Measurements from ENCODE around the gene OR8D2.
A peak's percentile ranks its signal among the peaks of the same experiment; 100 is the strongest.

OR8D2 gene, protein sequence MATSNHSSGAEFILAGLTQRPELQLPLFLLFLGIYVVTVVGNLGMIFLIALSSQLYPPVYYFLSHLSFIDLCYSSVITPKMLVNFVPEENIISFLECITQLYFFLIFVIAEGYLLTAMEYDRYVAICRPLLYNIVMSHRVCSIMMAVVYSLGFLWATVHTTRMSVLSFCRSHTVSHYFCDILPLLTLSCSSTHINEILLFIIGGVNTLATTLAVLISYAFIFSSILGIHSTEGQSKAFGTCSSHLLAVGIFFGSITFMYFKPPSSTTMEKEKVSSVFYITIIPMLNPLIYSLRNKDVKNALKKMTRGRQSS
- total RNA-seq: 0 to 0.03 (median 0) reads per million in 18 experiments

DNA sequence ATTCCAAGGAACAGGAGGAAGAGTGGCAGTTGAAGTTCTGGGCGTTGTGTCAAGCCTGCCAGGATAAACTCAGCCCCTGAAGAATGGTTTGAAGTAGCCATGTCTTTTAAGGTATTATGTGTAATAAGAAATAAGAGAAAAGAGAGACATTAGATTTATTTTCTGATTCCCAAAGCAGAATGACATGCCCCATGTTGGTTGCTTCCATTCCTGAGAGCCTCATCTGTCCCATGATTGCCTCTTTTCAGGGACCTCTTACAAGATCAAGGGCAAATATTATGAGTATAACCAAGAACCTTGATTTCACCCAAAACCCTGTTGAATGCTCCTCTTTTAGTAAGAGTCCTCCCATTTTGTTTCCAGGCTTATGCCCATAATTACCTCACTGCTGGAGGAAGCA lies at the start of gene OR8D2:
TSS of gene OR8D2 (minus strand) at position 101 of the 400 bp plus-strand sequence. CDS start at position 101, 0 bp downstream.
- no peak for DNase-seq

DNA sequence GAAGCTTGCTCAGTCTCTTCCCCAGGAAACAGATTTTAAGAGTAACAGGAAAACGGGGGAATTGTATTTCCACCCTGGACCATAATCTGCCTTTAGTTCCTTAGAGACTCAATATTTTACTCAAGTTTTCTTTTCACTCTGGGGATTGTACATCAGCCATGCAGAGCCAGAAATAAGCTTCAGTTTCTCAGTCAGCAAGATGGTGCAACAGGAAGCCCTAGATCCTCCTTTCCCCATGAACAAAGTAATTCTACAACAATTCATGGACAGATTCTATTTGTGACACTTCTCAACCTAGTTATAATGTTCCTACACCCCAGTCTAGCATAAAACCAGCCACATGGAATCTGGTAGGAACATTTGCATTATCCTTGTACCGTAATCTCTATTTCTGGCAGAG lies 39.6 kb upstream of the OR8D2 start:
- DNase-seq: peak in 1 of 2 donors; percentile 9

DNA sequence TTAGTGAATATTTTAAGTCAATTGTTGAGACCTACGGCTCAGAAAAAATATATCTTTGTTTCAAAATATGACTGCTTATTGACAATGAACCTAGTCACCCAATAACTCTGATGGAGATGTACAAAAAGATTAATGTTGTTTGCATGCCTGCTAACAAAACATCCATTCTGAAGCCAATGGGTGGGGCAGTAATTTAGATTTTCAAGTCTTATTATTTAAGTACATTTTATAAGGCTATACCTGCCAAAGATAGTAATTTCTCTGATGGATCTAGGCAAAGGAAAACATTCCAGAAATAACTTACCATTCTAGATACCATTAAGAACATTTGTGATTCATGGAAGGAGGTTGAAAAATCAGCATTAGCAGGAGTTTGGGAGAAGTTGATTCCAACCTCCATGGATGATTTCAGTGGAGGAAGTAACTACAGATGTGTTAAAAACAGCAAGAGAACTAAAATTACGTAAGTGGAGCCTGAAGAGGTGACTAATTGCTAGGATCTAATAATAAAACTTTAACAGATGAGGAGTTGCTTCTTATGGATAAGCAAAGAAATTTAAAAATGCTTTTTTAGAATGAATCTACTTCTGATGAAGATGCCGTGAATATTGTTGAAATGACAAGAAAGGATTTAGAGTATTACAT lies 26.4 kb upstream of the OR8D2 start:
- peak; percentile 16 to 54 for DNase-seq

DNA sequence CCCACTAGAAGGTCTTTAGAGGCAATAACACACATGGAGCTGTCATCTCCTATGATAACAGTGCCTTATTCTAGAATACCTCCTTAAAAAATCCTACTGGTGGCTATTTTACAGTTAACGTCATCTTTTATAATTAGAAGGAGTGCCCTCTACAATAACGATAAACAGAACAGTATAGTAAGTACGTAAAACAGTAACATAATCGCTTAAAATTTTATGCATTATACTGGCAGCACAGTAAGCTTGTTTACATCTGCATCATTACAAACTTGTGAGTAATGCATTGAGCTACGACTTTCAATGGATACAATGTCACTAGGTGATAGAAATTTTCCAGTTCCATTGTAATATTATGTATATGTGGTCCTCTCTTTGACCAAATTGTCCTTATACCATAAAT lies 24.3 kb upstream of the OR8D2 start:
- DNase-seq: no peak

DNA sequence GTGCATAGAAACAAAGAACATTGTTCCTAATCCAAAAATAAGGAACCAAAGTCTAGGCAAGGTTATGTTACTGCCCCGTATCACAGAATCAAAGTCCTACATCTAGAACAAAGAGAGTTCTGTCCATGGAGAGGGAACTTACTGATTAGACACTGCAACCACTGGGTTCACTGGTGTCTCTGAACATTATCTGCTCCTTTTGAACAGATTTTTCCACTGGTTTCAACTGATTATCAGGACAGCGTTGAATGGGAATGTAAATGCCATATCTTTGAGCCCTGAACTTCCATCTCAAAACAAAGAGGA lies 20.1 kb upstream of the OR8D2 start:
- no peak for DNase-seq

DNA sequence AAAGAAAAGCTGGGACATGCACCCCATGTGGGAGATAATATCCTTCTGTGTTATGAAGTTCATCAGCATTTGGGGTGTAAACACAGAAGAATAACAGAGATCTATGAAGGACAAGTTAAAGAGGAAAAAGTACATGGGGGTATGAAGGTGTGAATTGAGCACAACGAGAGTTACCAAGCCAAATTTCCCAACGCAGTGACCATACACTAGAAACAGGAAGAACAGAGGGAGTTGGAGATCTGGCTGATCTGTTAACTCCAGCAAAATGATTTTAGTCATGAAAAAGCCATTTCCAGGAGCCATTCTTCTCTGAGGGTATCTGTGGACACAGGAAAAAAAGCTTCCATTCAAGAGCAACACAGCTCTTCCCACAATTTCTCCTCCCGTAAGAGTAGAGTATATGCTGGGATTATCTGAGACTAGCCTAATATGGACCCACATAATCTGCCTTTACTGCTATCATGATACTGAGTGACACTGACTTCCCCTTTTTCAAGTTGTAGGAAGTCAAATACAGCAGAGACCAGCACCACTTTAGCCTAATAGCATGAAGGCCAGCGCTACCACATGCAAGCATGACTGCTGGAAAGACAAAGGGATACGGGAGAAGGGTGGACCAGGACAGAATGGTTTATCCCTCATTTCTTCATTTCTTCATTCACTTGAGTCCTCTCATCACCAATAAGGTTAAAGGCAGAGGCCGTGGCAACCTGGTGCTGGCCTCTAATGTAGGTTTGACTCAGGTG lies 19.6 kb upstream of the OR8D2 start:
- DNase-seq: peak; percentile 9 to 47

DNA sequence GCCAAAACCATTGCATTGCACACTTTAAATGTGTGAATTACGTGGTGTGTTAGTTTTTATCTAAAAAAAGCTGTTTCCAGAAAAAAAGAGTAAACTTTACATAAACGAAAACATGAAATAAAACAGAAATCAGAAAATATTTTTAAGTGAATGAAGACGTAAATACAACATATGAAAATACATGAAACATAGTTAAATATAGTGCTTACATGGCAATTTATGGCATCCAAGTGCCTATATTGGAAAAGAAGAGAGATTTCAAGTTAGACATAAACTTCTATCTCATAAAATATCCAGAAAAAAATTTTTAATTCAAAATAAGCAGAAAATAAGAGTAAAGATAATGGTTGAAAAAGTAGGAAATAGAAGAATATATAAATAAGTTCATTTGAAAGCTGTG lies 11.9 kb upstream of the OR8D2 start:
- no peak for DNase-seq

DNA sequence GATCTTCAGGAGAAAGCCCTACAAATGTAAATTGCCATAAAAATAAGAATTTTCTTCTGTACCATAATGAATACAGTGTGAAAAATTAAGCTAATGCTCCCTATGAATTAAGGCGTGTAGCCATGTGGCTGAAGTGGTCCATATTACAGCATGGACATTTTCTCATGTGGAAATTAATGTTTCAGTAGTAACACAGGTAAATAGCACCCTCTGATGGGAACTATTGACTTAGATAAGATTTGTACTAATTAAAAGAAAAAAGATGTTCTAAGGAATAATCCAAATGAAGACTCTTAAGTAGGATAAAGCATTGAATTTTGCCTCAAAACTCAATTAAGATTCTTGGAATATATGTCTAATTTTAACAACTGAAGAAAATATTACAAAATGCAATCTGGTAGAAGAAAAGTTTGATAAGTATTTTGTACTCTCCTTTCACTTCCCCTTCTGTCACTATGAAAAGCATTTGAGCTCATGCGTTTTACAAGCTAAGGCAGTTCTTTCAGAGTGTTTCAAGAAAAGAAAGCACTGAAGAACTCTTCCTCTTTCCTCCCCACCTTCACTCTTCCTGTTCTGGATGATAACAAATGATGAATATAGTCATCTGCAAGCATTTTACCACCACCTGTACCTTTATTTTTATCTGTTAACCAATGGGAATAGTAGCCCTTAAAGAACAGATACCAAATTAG lies 9.9 kb upstream of the OR8D2 start:
- peak; percentile 36 to 78 for DNase-seq

DNA sequence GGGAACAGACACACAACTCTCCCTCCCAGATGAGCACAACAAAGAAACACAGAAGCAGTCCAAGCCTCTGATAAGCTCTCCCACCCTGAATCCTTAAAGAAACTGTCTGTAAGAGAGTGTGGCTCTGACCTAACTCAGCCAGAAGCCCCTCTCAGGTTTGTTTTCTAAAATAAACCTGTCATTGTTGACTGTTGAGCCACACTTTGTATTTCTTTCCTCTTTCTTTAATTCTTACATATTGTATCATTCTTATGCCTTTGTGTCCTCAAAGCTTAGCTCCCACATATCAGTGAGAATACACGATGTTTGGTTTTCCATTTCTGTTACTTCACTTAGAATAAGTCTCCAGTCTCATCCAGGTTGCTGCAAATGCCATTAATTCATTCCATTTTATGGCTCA lies 7.8 kb upstream of the OR8D2 start:
- no peak for DNase-seq

DNA sequence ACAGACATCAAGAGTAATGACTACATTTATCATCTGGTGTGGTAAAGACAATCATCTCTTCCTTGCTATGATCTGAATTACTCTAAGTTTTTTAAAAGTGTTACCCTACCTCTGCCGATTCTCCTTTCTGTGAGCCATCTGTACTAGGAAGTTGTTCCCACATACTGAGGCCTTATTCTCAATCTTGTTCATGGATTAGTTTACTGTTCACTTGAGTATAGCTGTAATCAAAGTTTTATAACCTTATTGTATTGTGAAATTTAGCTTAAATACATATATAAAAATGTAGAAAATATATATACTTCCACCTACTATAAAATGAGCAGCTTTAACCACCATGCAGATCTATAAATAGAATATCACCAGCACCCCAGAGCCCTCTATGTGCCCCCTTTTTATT lies 2.4 kb upstream of the OR8D2 start:
- DNase-seq: no peak

DNA sequence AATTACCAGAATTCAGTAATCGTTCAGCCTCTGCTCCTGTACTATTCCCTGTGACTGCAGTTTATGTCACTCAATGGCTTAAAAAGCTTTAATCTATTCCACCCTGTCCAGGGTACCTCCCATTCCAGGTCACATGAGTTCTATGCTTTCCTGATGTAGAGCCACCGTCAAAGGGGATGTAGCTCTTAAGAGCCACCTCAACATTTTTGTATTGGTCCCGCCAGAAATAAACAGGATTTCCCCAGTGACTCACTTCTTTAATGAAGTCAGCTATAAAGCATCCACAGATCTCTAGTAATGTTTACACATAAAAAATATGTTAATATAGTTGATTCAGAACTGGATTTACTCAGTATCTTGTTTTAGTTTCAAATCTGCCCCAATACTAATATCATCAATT lies 4.9 kb downstream of the OR8D2 start:
- DNase-seq: no peak

DNA sequence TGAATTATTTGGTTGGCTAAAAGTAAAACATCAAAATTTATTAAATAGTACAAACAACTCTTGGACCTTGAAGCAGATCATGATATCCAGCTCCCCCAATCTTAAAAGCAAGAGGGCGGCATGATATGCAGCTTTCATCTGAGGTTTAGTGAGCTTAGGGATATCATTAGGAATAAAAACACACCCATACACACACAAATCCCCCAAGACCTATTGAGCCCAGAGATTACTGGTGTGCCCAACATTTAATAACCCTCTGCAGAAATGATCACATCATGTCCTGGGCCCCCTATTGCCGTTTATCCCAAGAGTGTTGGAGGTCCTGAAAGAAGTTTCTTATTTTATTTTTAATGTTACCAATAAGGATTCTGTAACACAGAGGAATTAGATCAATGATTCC lies 6.1 kb downstream of the OR8D2 start, which contains the start of gene OR8D1:
TSS of gene OR8D1 (minus strand) at position 101 of the 400 bp plus-strand sequence. CDS start 3,183 bp downstream, outside the sequence.
- no peak for DNase-seq

DNA sequence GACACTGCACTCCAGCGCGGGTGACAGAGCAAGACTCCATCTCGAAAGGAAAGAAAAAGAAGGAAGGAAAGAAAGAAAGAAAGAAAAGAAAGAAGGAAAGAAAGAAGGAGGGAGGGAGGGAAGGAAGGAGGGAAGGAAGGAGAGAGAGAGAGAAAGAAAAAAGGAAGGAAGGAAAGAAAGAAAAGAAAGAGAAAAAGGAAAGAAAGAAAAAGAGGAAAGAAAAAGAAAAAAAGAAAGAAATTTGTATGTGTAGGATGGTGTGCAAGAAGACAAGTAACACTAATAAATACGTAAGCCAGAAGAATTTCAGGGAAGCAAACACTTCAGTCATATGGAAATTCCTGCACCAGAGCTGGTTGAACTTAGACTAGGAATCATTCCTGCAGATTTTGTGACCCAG lies 6.9 kb downstream of the OR8D2 start:
- no peak for DNase-seq

DNA sequence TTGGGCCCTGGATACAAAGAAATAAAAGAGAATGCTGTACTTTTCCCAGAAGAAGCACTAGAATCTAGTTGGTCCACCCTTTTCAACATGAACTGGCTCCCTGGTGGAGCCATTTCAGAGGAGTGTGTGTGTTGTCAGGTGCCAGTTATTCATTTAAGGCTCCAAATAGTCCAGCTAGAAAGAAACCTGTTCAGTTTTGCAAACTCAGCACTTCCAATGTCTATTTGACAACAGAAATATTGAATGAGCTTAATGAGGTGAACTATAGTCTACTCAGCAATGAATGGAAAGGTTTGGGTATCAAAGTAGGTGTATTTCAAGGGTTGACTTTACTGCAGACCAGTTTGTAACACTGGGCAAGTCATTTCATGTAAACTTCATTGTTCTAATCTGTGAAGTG lies 8.3 kb downstream of the OR8D2 start:
- DNase-seq: no peak

DNA sequence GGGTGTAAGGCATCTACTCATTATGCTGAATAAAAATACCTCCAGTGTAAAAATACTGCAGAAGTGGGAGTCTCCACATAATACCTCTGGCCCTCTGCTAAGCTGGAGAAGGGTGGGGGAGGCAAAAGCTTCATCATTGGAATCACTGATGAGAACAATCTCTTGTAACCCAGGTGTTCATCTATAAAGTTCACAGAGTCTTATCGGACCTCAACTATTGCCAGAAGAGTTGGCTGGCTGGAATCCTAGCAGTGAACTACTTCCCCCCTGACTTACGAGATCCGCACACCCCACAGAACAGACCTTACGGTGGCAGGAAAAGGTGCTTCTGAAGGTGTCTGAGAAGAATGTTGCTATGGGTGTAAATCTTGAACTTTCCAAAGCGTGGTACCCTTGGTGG lies 8.7 kb downstream of the OR8D2 start:
- DNase-seq: no peak

DNA sequence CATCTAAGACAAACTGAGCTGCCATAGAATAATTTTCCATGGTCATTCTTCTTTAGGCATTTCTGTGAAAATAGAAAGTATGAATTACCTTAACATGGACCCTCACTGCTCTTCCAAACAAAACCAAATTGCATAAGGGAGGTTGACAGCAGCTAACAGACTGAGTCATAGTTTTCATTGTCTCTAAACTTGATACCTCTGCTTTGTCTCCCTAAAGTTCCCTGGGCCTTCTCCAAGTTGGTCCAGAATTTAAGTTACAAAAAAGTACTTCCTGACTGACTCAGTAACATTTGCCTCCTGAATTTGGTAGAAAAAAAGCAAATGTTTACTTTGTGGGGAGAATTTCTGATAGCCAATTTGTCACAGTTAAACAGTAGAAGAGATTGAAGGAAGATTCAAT lies 9.3 kb downstream of the OR8D2 start:
- no peak for DNase-seq

DNA sequence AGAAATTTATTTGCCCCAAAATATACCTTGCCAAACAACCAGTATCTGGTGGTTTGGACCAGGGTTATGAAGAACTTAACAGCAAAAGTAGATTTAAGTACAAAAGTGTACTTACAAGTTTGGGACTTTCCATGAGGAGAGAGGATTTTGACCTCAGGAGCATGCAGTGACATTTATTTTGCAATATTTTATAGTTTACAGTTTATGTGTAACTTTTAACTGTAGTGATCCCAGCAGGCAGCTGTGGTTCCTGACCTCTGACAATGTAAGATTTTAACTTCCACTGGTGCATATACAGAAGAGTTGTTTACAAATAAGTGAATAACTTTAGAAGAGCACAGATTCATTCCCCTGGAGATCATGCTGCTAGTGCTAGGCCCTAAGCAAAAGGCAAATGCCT lies 12.9 kb downstream of the OR8D2 start:
- no peak for DNase-seq

DNA sequence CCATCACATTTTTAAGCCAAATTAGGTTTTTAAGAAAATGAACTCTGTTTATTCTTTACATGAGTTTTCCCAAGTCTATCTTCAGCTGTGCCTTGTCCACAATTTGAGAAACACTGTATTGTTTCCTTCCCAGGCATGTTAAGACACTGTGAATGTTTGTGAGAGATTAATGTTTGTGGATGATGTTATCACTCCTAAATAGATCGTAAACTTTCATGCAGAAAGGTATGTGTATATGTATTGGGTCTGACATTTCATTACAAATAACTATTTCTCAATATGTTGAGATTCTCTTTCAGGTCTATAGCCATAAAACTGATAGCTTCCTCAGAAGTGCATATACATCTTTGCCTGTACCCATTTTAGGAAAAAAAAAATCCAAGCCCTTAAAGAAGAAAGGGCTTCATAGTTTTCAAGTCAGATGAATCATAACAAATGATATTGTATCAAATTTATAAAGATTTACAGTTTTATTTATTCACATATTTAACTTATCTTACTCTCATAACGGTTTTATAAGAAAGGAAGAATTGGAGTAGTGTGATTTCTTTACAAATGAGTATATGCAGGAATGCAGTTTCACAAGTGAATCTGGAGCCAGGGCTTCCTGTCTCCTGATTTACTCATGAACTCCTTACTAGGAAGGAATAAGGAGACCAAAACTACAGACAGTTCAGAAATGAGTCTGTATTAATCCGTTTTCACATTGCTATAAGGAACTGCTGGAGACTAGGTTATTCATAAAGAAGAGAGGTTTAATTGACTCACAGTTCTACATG lies 17.5 kb downstream of the OR8D2 start:
- no peak for DNase-seq

DNA sequence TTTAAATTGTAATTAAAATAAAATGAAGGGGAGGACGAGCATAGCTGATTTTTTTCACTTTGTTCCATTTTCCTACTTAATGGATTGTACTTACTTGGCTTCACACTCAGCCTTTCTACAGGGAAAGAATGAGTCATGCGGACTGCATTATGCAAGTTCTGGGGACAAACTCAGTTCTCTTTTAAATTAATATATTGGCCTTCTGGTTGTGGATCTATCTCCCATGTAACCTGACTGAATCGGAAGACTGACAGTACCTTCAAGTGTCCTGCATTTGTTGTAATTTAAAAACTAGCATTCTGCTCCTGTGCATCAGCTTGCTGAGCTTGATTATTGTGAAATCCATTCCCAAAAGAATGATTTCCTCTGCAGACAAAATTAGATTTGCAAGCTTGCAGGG lies 18.4 kb downstream of the OR8D2 start:
- peak in 1 of 2 donors; percentile 67 for DNase-seq

DNA sequence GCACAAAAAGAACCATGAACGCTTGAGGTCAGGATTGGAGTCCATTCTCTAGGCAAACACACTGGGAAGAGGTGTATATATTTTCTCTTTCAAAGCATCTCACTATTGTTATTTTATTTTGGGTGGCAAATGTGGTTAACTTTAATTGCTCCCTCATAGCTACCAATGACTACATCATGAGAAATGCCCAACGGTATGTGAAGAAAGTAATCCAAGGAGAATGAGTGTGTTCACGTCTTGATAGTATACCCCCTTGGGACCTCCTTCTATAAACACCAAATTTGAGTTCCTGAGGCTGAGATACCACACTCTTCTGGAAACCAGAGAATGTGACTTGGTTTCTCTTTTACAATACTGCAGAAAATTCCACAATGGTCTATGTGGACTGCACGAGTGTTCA lies 22.1 kb downstream of the OR8D2 start:
- DNase-seq: no peak

DNA sequence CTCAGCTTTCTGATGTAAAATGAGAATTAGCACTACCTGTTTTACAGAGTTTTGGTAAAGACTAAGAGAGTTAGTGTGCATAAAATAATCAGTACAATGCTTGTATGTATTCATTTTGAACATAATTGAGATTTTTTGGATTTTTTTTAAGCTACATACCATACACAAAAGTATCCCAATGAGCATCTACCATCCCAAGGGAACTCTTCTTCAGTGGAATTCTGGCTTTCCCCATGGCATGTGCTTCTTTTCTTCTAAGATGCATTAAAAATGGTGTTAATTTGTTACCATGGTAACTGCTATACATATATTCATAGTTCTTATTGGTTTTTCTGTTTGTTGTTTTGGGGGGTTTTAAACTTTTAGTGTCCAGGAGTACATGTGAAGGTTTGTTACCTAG lies 24.0 kb downstream of the OR8D2 start:
- no peak for DNase-seq

DNA sequence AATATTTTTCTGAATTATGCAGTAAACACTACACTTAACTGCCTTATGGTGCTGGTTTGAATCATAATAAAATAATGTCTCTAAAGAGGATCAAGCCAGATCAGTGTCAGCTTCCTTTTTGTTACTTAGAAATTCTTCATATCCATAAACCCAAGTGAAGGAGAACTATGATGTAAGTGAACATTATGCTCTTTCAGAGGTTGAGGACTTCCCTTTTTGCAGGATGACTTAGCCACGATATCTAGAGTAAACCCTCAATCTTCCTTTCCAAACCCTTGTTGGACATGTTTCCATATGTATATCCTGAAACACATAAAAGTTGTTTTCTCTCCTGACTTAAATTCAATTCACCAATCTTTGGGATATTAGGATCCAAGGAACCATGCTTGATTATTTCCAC lies 25.3 kb downstream of the OR8D2 start:
- DNase-seq: peak; percentile 56 to 72
